Measurements from ENCODE around the gene MGME1.

MGME1 gene

GRCh38 chr20:17968366-17969277, at the start of gene MGME1, which contains the start of gene SNX5:
MGME1 (plus strand) TSS chr20:17969018; CDS start chr20:17969860, 842 bp downstream.
SNX5 (minus strand) TSS chr20:17968794; CDS start chr20:17968425, 369 bp downstream.
- DNase-seq, result peak; percentile 98

- DNase-seq, result no peak
Observed at GRCh38 chr20:17919149-17919548, 49.7 kb upstream of the MGME1 start.

DNA sequence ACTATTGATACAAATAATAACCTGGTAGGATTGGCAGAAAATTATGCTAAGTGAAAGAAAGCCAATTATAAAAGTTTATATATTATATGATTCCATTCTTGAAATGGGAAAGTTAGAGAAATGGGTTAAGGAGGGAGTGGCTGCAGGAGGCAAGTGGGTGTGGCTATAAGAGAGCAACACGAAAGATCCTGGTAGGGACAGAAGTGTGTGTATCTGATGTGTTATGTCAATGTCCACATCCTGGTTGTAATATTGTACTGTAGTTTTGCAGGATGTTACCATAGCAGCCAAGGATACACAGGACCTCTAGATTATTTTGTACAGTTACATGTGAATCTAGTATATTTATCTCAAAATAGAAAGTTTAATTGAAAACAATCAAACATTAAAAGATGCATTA, 47.0 kb upstream of the MGME1 start:
- no peak for DNase-seq

DNA sequence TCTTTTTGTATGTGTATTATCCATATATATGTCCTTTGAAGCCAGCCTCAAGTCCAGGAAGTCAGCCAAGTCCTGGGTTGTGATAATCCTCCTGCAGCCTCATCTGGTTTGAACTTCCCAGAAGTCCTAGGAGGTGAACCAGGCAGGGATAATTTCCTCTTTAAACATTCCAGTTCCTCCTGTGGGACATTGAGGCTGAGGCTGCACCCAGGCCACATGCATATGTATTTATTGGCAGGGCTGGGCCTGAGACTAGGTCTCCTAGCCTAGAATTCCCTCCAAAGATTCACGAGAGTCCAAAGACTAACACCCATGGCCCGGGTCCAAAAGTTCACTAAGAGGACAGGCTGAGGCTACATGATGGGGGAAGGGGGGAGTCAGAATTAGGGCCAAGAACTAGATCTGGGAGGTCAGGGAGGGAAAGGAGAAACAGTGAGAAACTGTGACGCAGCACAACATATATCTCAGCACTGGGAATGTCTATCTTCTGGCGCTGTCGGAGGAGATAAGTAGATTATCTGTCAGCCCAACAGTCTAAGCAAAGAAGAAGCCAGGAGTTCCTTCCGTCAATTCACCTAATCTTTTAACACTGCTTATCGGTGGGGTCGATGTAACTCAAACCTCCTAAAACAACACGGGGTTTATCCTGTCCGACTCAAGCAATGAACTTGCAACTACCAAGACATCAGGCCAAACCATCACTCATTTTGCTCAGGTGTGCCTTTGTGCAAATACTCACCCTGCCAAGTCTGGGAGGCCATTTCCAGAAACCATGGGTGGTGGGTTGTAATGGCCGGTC, 43.5 kb upstream of the MGME1 start:
- DNase-seq, result no peak

DNA sequence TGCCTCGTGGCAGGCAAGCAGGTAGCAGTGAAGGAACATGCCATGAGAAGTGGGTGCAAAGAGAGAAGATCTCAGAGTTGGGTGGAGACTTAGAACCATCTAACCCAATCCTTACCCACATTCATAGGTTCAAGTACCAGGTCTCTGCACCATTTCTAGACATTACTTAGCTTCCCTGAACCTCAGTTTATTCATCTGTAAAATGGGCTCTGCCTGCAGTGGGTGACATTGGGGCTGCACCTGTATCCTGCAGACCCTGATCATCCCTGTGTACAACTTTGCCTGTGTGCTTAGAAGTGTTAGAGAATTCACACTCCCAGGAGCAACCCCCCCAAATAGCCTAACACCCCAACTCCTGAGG, 42.9 kb upstream of the MGME1 start:
- DNase-seq, result no peak

DNA sequence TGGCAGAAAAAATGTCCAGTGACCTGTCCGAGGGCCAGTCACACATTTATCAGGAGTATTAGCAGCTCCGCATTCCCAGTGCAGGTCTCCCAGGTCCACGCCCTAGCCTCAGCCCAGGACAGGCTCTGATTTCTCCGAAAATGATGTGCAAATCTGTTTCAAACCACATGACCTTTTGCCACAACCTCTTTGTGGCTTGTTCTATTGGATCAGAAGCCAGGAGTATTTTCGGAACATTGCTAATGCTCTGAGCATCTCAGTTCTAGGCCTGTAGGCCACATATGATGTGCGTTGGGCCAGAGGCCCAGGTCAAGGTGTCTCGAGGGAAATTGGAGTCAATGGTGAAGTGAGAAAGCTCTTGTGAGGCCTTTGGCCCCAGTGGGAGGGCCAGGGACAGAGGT, 40.6 kb upstream of the MGME1 start:
- DNase-seq, result no peak

DNA sequence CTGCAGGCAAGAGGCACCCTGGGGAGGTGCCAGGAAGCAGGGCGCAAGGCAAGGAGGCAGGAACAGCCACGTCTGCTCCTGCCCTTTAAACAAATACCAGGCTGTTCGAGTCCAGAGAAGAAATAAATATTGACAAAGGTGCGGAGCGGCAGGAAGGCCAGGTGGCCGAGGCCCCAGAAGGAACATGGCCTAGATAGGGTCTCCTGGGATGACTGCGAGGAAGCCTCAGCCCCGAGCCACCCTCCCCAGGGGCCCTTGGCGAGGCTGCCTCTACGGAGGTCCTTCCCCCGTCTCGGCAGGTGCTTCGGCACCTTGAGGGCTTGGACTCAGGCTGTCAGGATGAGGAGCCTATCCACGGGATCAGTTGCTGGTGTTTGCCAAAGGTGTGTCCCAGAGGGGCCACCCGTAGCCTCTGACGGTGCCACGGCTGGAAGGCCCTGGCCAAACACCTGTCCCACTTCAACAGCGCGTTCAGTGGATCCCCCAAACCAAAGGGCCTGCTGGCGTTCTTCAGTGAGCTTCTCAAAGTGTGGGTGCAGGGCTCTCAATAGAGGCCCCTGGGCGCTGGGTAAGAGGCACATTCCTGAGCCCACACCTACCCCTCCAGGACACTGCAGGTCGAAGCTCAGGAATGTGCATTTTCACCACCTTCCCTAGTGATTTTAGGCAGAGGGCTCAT, 40.0 kb upstream of the MGME1 start:
- no peak for DNase-seq

DNA sequence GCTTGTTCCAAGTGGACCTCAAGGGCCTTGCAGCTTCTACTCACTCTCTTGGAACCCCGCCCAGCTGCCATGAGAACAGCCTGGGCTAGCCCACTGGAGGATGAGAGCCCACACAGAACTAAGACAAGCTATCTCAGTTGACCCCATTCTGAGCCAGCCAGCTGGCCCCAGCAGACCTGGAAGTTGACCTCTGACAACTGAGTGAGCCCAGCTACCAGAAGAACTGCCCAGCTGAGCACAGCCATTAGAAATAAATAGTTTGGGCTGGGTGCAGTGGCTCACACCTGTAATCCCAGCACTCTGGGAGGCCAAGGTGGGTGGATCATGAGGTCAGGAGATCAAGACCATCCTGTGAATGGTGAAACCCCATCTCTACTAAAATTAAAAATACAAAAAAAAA, 37.3 kb upstream of the MGME1 start:
- DNase-seq, result no peak

- no peak for DNase-seq
Observed at GRCh38 chr20:17932396-17932795, 36.4 kb upstream of the MGME1 start.

GRCh38 chr20:17933121-17933520, 35.7 kb upstream of the MGME1 start:
- no peak for DNase-seq

- no peak for DNase-seq
Observed at GRCh38 chr20:17933711-17934110, 35.1 kb upstream of the MGME1 start.

- no peak for DNase-seq
Observed at GRCh38 chr20:17934141-17934862, 34.5 kb upstream of the MGME1 start.

GRCh38 chr20:17935186-17935585, 33.6 kb upstream of the MGME1 start:
- no peak for DNase-seq

DNA sequence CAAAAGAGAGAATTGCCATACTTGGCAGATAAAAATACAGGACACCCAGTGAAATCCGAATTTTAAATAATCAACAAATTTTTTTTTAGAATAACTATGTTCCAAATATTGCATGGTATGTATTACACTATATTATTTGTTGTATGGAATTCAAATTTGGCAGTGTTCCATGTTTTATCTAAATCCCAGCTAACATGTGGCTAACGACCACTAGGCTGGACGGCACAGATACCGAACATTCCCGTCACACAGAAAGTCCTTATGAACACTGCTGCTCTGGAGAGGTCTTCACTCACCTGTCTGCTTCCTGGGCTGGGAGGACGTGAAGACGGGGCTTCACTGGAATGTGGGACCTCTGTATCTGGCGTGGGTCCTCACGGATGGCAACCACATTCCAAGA, 33.1 kb upstream of the MGME1 start:
- no peak for DNase-seq

DNA sequence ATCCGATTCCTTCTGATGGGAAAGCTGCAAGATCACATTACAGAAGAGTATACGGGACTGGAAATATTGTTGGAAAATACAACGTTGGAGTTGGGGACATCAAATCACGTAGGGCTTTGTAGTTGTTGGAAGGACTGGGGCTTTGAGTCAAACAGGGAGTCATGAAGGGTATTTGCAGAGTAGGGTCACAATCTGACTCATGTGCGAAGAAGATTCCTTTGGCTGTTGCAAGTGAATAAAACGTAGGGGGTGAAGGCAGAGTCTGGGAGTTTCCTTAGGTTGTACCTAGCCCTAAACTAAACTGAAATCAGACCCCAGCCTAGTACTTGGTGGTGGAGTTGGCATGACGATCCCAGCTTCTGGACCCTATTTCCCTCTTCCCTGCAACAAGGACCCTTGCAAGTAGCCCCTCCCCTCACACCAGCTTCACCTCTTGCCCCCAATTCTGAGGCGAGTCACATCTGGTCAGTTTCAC, 32.5 kb upstream of the MGME1 start:
- no peak for DNase-seq

- no peak for DNase-seq
Observed at GRCh38 chr20:17936761-17937732, 31.8 kb upstream of the MGME1 start.

- DNase-seq, result peak; percentile 56
Observed at GRCh38 chr20:17938871-17939619, 29.8 kb upstream of the MGME1 start.

DNA sequence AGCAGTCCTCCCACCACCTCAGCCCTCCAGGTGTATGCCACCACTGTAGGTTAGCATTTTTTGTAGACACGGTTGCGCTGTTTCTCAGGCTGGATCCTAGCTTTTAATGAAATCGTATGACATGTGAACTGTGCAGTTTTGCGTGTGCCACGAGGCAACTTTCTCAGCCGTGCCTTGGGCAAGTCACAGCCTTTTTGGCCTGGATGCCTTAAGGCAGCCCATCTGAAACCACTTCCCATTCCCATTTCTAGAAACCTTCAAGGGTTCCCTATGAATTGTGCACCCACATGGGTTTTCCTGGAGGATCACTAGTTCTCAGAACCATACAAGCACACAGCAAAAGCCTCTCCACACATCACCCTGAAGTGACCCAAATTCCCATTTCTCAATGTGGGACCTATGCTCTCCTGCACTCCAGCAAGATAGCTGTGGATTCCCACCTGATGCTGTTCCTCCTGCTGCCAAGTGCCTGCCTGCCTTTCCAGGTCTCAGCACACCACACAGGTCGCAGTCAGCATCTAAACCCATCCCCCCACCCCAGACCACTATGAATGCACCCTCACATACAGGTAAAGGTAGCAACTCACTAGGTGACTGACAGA, 29.1 kb upstream of the MGME1 start:
- DNase-seq, result no peak

- DNase-seq, result no peak
Observed at GRCh38 chr20:17940224-17940971, 28.4 kb upstream of the MGME1 start.

Measured in NCI-H1092 (cell line).